Colonic mucosa (tissue), 4 donors: ENCODE data around the gene LSM4. TPM values are rescaled to one million over a fixed set of nuclear protein-coding genes. Genes with fewer than 3 reads are reported as not detected.
A peak's percentile ranks its signal among the peaks of the same experiment; 100 is the strongest.
"Not testable (repeated sequence)": the region's sequence is repeated elsewhere in the genome, so short reads cannot be mapped to it uniquely, and the experiment has no call there.

Experiments used
- DNase-seq: peaks from one replicate; pipeline ENCODE4 v3.0.0-alpha.2; 2020
- H3K27ac ChIP-seq: fragments of 200-600 bp; one replicate; pipeline ENCODE4 v1.8.0; 2021
- H3K27me3 ChIP-seq: fragments of 200-600 bp; one replicate; pipeline ENCODE4 v1.8.0; 2021
- H3K36me3 ChIP-seq: fragments of 200-600 bp; one replicate; pipeline ENCODE4 v1.8.0; 2021
- H3K4me1 ChIP-seq: fragments of 200-600 bp; one replicate; pipeline ENCODE4 v1.8.0; 2021; ENCODE audit warnings: mild to moderate bottlenecking
- H3K4me3 ChIP-seq: fragments of 200-600 bp; one replicate; pipeline ENCODE4 v1.8.0; 2021
- H3K9ac ChIP-seq, 2 donors: one replicate each; pipeline ENCODE4 v1.7.0; 2013; ENCODE audit warnings: control low read depth in 2 of 2, low read depth in 2 of 2, low read length in 2 of 2
- H3K9me3 ChIP-seq: fragments of 200-600 bp; one replicate; pipeline ENCODE4 v1.8.0; 2021
- intact Hi-C: fragments of 100-400 bp; cut with DNase I; formaldehyde crosslinking; loops from one replicate; pipeline ENCODE4 v1.14.1; 2022
- total RNA-seq, 2 donors: library from RNA; stranded (reverse); fragmentation: NEBNext Ultra II Directional in 1 of 2; extraction: Animal tissue kit (Norgen Biotek cat#: 25700) in 1 of 2; gene quantifications; one replicate each; pipeline ENCODE4 v1.2.1, GENCODE V29; 2021
- TF ChIP-seq, protein P1 (sequence below): fragments of 200-600 bp; IDR thresholded peaks from one replicate; pipeline ENCODE4 v1.8.0; 2022; ENCODE audit warnings: antibody characterized with exemption, mild to moderate bottlenecking
- donor health status: healthy.
- donor health status: DM: no; HTN: no; CAD: no.
- donor health status: DM: no; HTN: no; CAD: no.

The LSM4 gene
- total RNA-seq: 100 to 1,000 TPM; 128 to 308 TPM

DNA sequence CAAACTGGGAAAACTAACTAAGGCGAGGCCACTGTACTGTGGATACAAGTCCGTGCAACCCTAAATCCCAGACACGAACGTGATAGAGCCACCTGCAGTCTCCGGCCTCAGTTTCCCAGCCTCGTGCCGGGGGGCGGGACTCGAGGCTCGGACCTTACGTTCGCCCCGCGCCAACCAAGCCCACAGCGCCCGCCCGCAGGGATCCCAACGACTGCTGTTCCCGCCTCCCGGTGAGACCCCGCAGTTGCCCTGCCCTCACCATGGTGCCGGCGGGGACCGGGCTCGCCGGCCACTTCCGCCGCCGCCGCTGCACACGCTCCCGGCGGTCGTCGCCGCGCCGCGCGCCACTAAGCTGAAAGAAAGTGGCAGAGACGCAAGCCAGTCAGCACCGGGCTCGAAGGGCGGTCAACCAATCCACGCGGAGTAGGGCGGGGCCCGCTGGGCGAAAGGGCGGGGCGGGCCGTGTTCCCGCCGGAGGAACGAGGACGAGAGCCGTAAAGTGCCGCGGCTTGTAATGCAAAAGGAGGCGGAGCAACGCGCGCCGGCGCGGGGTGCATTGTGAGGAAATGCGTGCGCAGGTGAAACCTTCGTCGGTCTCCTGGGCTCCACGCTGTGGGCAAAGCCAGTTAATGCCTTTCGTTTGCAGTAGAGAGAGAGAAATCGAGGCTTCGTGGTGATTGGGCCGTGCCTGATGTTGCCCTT, at the start of gene LSM4:
Gene LSM4 (minus strand): TSS at position 318 of the 702 bp plus-strand sequence. CDS start 56 bp downstream, at position 262.
- intact Hi-C loops: no loop called here
- TF ChIP-seq, protein P1, sequence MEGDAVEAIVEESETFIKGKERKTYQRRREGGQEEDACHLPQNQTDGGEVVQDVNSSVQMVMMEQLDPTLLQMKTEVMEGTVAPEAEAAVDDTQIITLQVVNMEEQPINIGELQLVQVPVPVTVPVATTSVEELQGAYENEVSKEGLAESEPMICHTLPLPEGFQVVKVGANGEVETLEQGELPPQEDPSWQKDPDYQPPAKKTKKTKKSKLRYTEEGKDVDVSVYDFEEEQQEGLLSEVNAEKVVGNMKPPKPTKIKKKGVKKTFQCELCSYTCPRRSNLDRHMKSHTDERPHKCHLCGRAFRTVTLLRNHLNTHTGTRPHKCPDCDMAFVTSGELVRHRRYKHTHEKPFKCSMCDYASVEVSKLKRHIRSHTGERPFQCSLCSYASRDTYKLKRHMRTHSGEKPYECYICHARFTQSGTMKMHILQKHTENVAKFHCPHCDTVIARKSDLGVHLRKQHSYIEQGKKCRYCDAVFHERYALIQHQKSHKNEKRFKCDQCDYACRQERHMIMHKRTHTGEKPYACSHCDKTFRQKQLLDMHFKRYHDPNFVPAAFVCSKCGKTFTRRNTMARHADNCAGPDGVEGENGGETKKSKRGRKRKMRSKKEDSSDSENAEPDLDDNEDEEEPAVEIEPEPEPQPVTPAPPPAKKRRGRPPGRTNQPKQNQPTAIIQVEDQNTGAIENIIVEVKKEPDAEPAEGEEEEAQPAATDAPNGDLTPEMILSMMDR: no peak
- Histone ChIP-seq H3K36me3 (no peaks in the 10 kb centered on the region), H3K27me3 (no peaks in the 10 kb centered on the region), H3K27ac (peak within 1 kb of the TSS; percentile 89), H3K4me1 (peaks cover 42% of the 10 kb centered on the region), H3K4me3 (peak within 1 kb of the TSS; percentile 73), H3K9ac (peak within 1 kb of the TSS; percentile 98), H3K9me3 (no peaks in the 10 kb centered on the region)
- DNase-seq: peak; percentile 99

DNA sequence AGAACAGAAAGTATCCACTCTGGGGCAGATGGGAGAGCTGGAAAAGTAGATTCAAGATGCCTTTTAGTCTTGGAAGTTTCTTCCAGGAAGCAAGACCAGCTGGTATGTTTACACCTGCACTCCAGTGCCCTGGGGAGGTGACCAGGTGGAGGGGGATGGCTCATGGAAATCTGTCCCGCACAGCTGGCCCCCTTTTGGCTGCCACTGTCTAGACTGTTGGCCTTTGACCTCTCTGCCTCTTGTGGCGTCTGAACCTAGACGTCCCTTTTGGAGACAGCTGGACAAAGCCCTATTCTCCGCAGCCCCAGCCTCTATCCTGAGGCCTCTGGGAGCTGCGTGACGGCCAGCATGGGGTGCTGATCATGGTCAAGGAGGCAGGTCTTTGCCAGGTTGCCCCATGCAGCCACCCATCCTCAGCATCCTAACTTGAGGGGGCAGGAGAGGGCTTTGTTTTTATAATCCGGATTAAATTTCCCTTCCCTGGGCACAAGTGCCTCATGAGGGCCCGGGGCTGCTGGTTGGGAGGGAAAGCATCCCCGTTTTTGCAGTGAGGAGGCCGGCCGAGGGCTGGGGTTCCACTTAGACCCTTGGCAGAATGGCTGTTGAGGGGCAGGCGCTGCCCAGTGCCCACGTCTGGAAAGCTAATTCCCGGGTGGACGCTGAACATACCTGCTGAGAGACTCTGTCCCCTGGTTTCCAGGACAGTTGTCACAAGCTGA, 45.8 kb upstream of the LSM4 start:
- Histone ChIP-seq H3K9ac (no peak overlapping the region), H3K9me3 (no peaks in the 10 kb centered on the region), H3K36me3 (no peaks in the 10 kb centered on the region), H3K4me1 (peaks cover 10% of the 10 kb centered on the region), H3K4me3 (no peak overlapping the region), H3K27ac (no peak overlapping the region), H3K27me3 (no peaks in the 10 kb centered on the region)
- no peak for DNase-seq
- intact Hi-C loops: no loop called here
- TF ChIP-seq, protein P1: no peak

DNA sequence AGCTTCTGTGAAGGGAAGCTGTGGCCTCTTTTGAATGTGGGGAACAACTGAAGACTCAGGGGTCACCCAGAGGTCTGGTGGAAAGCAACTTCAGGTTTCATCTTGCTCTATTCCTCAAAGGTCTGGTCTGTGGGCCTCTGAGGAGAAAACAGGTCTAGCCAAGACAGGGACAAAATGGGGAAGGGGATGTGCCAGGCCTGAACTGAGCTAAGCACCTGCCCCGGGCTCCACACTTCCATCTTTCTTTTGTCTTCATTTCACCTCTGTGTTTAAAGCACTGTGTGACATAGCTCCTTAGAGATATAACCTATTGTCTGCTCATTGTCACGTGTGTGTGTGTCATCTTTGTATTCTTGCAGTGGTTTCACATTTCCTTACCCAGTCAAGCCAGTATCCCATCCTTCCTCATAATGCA, 43.2 kb upstream of the LSM4 start:
- Histone ChIP-seq H3K36me3 (no peaks in the 10 kb centered on the region), H3K4me1 (peaks cover 5% of the 10 kb centered on the region), H3K9me3 (no peaks in the 10 kb centered on the region), H3K9ac (peak overlapping the region in 1 of 2 donors; percentile 69), H3K27ac (peak overlapping the region; percentile 90), H3K27me3 (no peaks in the 10 kb centered on the region), H3K4me3 (no peak overlapping the region)
- TF ChIP-seq, protein P1: no peak
- DNase-seq: no peak
- intact Hi-C loops: no loop called here

DNA sequence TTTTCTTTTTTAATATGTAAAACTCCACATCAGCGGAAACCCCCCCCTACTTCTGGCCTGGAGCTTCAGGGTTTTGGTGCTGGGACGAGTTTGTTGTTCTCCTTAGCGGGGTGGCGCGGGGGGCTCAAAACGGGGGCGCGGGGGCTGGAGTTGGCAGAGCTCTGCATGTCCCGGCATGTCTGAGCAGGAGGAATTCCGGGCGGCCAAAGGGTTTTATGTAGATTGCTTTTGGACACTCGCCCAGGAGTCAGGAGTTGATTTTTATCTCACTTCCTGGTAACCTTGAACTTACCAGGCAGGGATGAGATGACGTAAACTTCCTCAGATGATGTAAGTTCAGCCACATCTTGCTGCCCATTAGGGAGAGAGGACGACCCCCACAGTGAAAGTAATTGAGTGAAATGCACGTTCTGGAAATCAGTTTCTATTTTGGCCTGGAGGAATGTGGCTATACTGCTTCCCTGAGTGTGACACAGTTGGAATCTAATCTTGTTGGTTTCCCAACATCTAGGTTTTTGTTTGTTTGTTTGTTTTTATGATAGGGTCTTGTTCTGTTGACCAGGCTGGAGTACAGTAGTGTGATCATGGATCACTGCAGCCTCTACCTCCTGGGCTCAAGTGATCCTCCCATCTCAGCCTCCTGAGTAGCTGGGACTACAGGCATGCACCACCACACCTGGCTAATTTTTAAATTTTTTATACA, 42.1 kb upstream of the LSM4 start:
- H3K27me3 ChIP-seq: no peaks in the 10 kb centered on the region
- no peaks in the 10 kb centered on the region for H3K9me3 ChIP-seq
- TF ChIP-seq, protein P1: no peak
- DNase-seq: peak; percentile 93
- H3K36me3 ChIP-seq: no peaks in the 10 kb centered on the region
- H3K27ac ChIP-seq: peak overlapping the region; percentile 90
- no peak overlapping the region for H3K4me3 ChIP-seq
- peaks cover 5% of the 10 kb centered on the region for H3K4me1 ChIP-seq
- intact Hi-C loops: no loop called here
- peak overlapping the region in 1 of 2 donors; percentile 74 for H3K9ac ChIP-seq

DNA sequence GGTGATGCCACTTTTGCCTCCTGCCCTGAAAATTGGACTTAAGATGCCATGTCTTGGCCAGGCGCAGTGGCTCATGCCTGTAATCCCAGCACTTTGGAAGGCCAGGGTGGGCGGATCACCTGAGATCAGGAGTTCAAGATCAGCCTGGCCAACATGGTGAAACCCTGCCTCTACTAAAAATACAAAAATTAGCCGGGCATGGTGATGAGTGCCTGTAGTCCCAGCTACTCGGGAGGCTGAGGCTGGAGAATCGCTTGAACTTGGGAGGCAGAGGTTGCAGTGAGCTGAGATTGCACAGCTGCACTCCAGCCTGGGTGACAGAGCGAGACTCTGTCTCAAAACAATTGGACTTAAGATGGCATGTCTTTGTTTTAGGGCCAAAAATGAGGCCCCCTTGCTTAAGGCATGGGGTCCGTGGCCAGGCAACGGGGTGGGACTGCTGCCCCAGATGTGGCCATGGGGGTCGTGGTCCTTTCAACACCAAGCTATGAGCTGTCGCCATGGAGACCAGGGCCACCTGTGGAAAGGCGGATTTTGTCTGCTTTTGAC, 41.5 kb upstream of the LSM4 start:
- H3K9me3 ChIP-seq, intact Hi-C loops, H3K4me3 ChIP-seq, H3K4me1 ChIP-seq, H3K36me3 ChIP-seq, DNase-seq, H3K27me3 ChIP-seq: not testable (repeated sequence)
- H3K9ac ChIP-seq: peak overlapping the region; percentile 47 to 74
- H3K27ac ChIP-seq: peak overlapping the region; percentile 90
